GM12878 (cell line): ENCODE measurements around the gene DCTPP1. TPM values are rescaled to one million over a fixed set of nuclear protein-coding genes. Genes with fewer than 3 reads are reported as not detected.

Experiments used
- ATAC-seq: fragments of 200-7000 bp; cut with Tn5 transposase; 3 replicates; pipeline ENCODE4 v1.9.1; 2020; ENCODE audit warnings: mild to moderate bottlenecking, moderate library complexity
- BruUV-seq: library from RNA; stranded (reverse); fragments of 400-500 nt; replicated peaks from 2 replicates; lab custom pipeline; 2021; lab: Mats Ljungman, UMichigan
- CTCF ChIA-PET: fragments of 300-600 bp; sonication (Branson Sonifier 250); formaldehyde crosslinking; extraction: SDS; loops from one replicate; lab custom pipeline; 2021; ENCODE audit warnings: inconsistent platforms; lab: Yijun Ruan, JAX
- POLR2A ChIA-PET: fragments of 350-600 bp; formaldehyde crosslinking; extraction: SDS; loops from one replicate; lab custom pipeline; 2021; ENCODE audit warnings: inconsistent platforms; lab: Charles Lee
- RAD21 ChIA-PET: fragments of 300-600 bp; sonication (Branson Sonifier 250); formaldehyde crosslinking; loops from one replicate; lab custom pipeline; 2023; ENCODE audit warnings: antibody characterized with exemption; ENCODE audit not compliant: unreplicated experiment; lab: Charles Lee
- SMC1A ChIA-PET: fragments of 300-600 bp; sonication (Branson Sonifier 250); formaldehyde crosslinking; loops from one replicate; lab custom pipeline; 2023; ENCODE audit not compliant: unreplicated experiment, uncharacterized antibody; lab: Charles Lee
- DNase-seq: peaks from one replicate; pipeline ENCODE4 v3.0.0-alpha.2; 2011; ENCODE audit warnings: low read depth, low spot score
- FAIRE-seq: peaks from 3 replicates; lab custom pipeline; 2011; peaks lifted over from hg19 to GRCh38; lab: Jason Lieb, UNC
- H2AFZ ChIP-seq: 2 replicates; pipeline ENCODE4 v1.6.0; 2011; ENCODE audit warnings: low read depth, low read length, control low read depth; ENCODE audit not compliant: control insufficient read depth
- H3K27ac ChIP-seq: 2 replicates; pipeline ENCODE4 v1.5.1; 2011; ENCODE audit warnings: control low read depth; ENCODE audit not compliant: control insufficient read depth, insufficient read depth
- H3K27me3 ChIP-seq, 2 experiments: replicated peaks in 1 of 2; 2 replicates each; pipeline versions ENCODE4 v1.6.0 to v1.6.1; 2011; ENCODE audit warnings: low read length in 1 of 2; ENCODE audit not compliant: control insufficient read depth in 2 of 2, insufficient read depth in 2 of 2
- H3K36me3 ChIP-seq, 2 experiments: 2 replicates each; pipeline ENCODE4 v1.5.1; 2011; ENCODE audit warnings: low read length in 1 of 2; ENCODE audit not compliant: control insufficient read depth in 2 of 2, insufficient read depth in 2 of 2
- H3K4me1 ChIP-seq: 2 replicates; pipeline ENCODE4 v1.6.1; 2011; ENCODE audit warnings: mild to moderate bottlenecking, low read length, moderate library complexity, mixed read lengths; ENCODE audit not compliant: control insufficient read depth, insufficient read depth
- H3K4me2 ChIP-seq: 2 replicates; pipeline ENCODE4 v1.6.0; 2011; ENCODE audit warnings: control low read depth; ENCODE audit not compliant: control insufficient read depth, insufficient read depth
- H3K4me3 ChIP-seq: fragments of 200-600 bp; sonication (generic); 2 replicates; pipeline ENCODE4 v1.5.1; 2016
- H3K79me2 ChIP-seq: 2 replicates; pipeline ENCODE4 v1.6.0; 2011; ENCODE audit warnings: low read length; ENCODE audit not compliant: control insufficient read depth, insufficient read depth
- H3K9ac ChIP-seq: 2 replicates; pipeline ENCODE4 v1.8.0; 2011; ENCODE audit warnings: low read length, control low read depth, mixed read lengths; ENCODE audit not compliant: control insufficient read depth, insufficient read depth
- H3K9me3 ChIP-seq: replicated peaks from 3 replicates; pipeline ENCODE4 v1.5.1; 2011; ENCODE audit warnings: mild to moderate bottlenecking, low read length; ENCODE audit not compliant: control insufficient read depth, insufficient read depth
- H4K20me1 ChIP-seq: 2 replicates; pipeline ENCODE4 v1.6.0; 2011; ENCODE audit not compliant: control insufficient read depth, insufficient read depth
- ATF2 ChIP-seq: IDR thresholded peaks from 2 replicates; pipeline ENCODE4 v1.6.1; 2012; ENCODE audit warnings: low read length, inconsistent platforms
- CBX5 ChIP-seq: sonication (generic); IDR thresholded peaks from 2 replicates; pipeline ENCODE4 v1.6.1; 2016; ENCODE audit warnings: low read depth, moderate library complexity, mild to moderate bottlenecking, inconsistent platforms
- CEBPZ ChIP-seq: fragments of 150-350 bp; IDR thresholded peaks from 2 replicates; pipeline ENCODE4 v1.6.1; 2016; ENCODE audit warnings: low read depth, low read length
- JUNB ChIP-seq: IDR thresholded peaks from 2 replicates; pipeline ENCODE4 v1.6.1; 2016; ENCODE audit warnings: antibody characterized with exemption, mild to moderate bottlenecking
- KDM1A ChIP-seq: fragments of 200-600 bp; sonication (generic); IDR thresholded peaks from 2 replicates; pipeline ENCODE4 v1.6.1; 2016; ENCODE audit warnings: borderline replicate concordance
- LARP7 ChIP-seq: fragments of 450-650 bp; IDR thresholded peaks from 2 replicates; pipeline ENCODE4 v1.6.1; 2017; ENCODE audit warnings: mild to moderate bottlenecking
- MEF2B ChIP-seq: fragments of 450-650 bp; IDR thresholded peaks from 2 replicates; pipeline ENCODE4 v1.6.1; 2018; ENCODE audit warnings: mild to moderate bottlenecking, moderate library complexity; ENCODE audit not compliant: partially characterized antibody, poor library complexity, severe bottlenecking
- NBN ChIP-seq: fragments of 450-650 bp; IDR thresholded peaks from 2 replicates; pipeline ENCODE4 v1.6.1; 2016
- NR2C1 ChIP-seq: fragments of 450-650 bp; IDR thresholded peaks from 2 replicates; pipeline ENCODE4 v1.6.1; 2017; ENCODE audit warnings: antibody characterized with exemption, mild to moderate bottlenecking, moderate library complexity
- PRDM15 ChIP-seq: fragments of 450-650 bp; formaldehyde crosslinking; IDR thresholded peaks from 2 replicates; pipeline ENCODE4 v1.4.0; 2020; ENCODE audit warnings: mild to moderate bottlenecking, moderate library complexity
- SUPT20H ChIP-seq: IDR thresholded peaks from 2 replicates; pipeline ENCODE4 v1.6.1; 2011; ENCODE audit warnings: low read depth, mild to moderate bottlenecking, low read length, moderate library complexity, borderline replicate concordance; ENCODE audit not compliant: control insufficient read depth
- TAF1 ChIP-seq: IDR thresholded peaks from 2 replicates; pipeline ENCODE4 v1.6.1; 2011; ENCODE audit warnings: mild to moderate bottlenecking, low read depth, low read length, borderline replicate concordance
- TBL1XR1 ChIP-seq: IDR thresholded peaks from 2 replicates; pipeline ENCODE4 v1.6.1; 2012; ENCODE audit warnings: low read depth, low read length, improper control_type of control experiment
- ZSCAN29 ChIP-seq: fragments of 450-650 bp; IDR thresholded peaks from 2 replicates; pipeline ENCODE4 v1.6.1; 2017; ENCODE audit warnings: mild to moderate bottlenecking, moderate library complexity
- WGBS: methylation state at CpG from one replicate; pipeline ENCODE4 v1.1.6; 2016; ENCODE audit warnings: low lambda C conversion rate; ENCODE audit not compliant: insufficient replicate concordance, insufficient coverage; ENCODE audit errors: missing lambda C conversion rate; 5-methylcytosine and 5-hydroxymethylcytosine counted together
- in situ Hi-C: fragments of 300-500 bp; cut with MboI; formaldehyde crosslinking; loops from 9 replicates; pipeline ENCODE4 v1.14.3; 2018; ENCODE audit warnings: mixed read lengths
- intact Hi-C: fragments of 100-400 bp; cut with micrococcal nuclease; formaldehyde crosslinking; loops from one replicate; pipeline ENCODE4 v1.14.2; 2022; ENCODE audit not compliant: unreplicated experiment
- polyA plus RNA-seq, 11 experiments: library from polyadenylated mRNA; depleted of rRNA in 4 of 11; unstranded in 6 of 11; stranded (reverse) in 5 of 11; fragments of >200 nt; fragmentation: Nextera tagmentation in 4 of 11; fragmentation: Illumina TruSeq in 1 of 11; extraction: Ambion mirVana in 4 of 11; extraction: Trizol in 1 of 11; gene quantifications; 1 replicate in 1 of 11; 2 replicates in 10 of 11; pipeline versions ENCODE4 v1.2.1 to v1.2.3, GENCODE V29; 2011 to 2016; ENCODE audit warnings: inconsistent platforms in 2 of 11, missing spikeins in 2 of 11, low read depth in 1 of 11
- total RNA-seq, 4 experiments: library from RNA; depleted of rRNA in 3 of 4; stranded (reverse); fragments of >200 nt in 3 of 4; fragmentation: Illumina TruSeq in 1 of 4; extraction: Trizol in 1 of 4; gene quantifications; 2 replicates each; pipeline versions ENCODE4 v1.2.1 to v1.2.3, GENCODE V29; 2013 to 2021

Gene DCTPP1
- total and polyA plus RNA-seq, 10 of the 15 experiments (the other 5 are each of a cell fraction or from before 2014, with no cell fraction given): 72.1 to 266 (median 157) TPM

GRCh38 chr16:30457743-30458560, 28.1 kb upstream of the DCTPP1 start:
- 63% methylated on average over 16 of the region's 16 CpGs for WGBS
- Histone ChIP-seq H3K36me3 (no peaks in the 10 kb centered on the region), H4K20me1 (no peaks in the 10 kb centered on the region), H3K4me1 (peaks cover 47% of the 10 kb centered on the region), H3K4me2 (peak overlapping the region; percentile 79), H2AFZ (no peak overlapping the region), H3K4me3 (peak overlapping the region; percentile 9; the same call in 1 of the 2 replicates), H3K79me2 (no peaks in the 10 kb centered on the region), H3K9ac (peak overlapping the region; percentile 77), H3K27ac (peak overlapping the region; percentile 89), H3K27me3 (no peaks in the 10 kb centered on the region), H3K9me3 (no peaks in the 10 kb centered on the region)
- POLR2A ChIA-PET: interaction anchor here (0.5 to 10.6 kb wide), 15 partner anchors 11 to 176 kb away, joined by 3 to 367 read pairs (median 5); partner anchors contain the start of genes DCTPP1, ITGAL, SEPHS2 and ZNF747
- intact Hi-C loops (loop anchor here (1.0 to 2.0 kb wide), 2 partner anchors 13 to 27 kb away; partner anchors contain the start of gene DCTPP1), in situ Hi-C loops (loop anchor here (25.0 kb wide), 1 partner anchor 1429 kb away; no protein-coding TSS in a partner anchor)
- CTCF ChIA-PET: interaction anchor here (0.6 to 7.8 kb wide), 11 partner anchors 11 to 140 kb away, joined by 3 to 125 read pairs (median 9); partner anchors contain the start of genes DCTPP1, ITGAL, SEPHS2 and ZNF747
- SMC1A ChIA-PET: interaction anchor here (0.8 to 19.4 kb wide), 11 partner anchors 10 to 78 kb away, joined by 3 to 431 read pairs (median 4); partner anchors contain the start of genes DCTPP1, ITGAL and SEPHS2
- no peak for DNase-seq
- peak; percentile 1; the same call in 1 of the 3 replicates for ATAC-seq
- RAD21 ChIA-PET: interaction anchor here (0.8 to 8.5 kb wide), 13 partner anchors 7 to 140 kb away, joined by 3 to 307 read pairs (median 4); partner anchors contain the start of genes DCTPP1, ITGAL, TBC1D10B and ZNF747
- FAIRE-seq: no peak
- BruUV-seq: TSS peak; percentile 84
- TF ChIP-seq NBN: peak; percentile 12
- TF ChIP-seq SUPT20H: no peak
- no peak for TF ChIP-seq NR2C1
- no peak for TF ChIP-seq ZSCAN29
- TF ChIP-seq CBX5: 0 out of 2 replicates have a peak, but pooled peaks have one; percentile 7
- no peak for TF ChIP-seq MEF2B
- TF ChIP-seq LARP7: peak; percentile 56; the same call in 1 of the 2 replicates
- TF ChIP-seq KDM1A: no peak
- no peak for TF ChIP-seq PRDM15 (CRISPR knock-in tag)
- no peak for TF ChIP-seq ATF2
- TF ChIP-seq TBL1XR1: no peak
- TF ChIP-seq CEBPZ: no peak
- TF ChIP-seq TAF1: no peak
- TF ChIP-seq JUNB: no peak
